GF-D8 (cell line): ENCODE results near the gene EDC3.
A peak's percentile ranks its signal among the peaks of the same experiment; 100 is the strongest.
"Not testable (repeated sequence)": the region's sequence is repeated elsewhere in the genome, so short reads cannot be mapped to it uniquely, and the experiment has no call there.

Source experiments
- DNase-seq: peaks from one replicate; lab custom pipeline; 2025; lab: John Stamatoyannopoulos, UW

EDC3 gene

GRCh38 chr15:74611834-74612233 lies 84.0 kb downstream of the EDC3 start:
- no peak for DNase-seq

- DNase-seq: no peak
Measured at GRCh38 chr15:74611341-74611740, 84.5 kb downstream of the EDC3 start.

GRCh38 chr15:74610302-74610951 lies 85.4 kb downstream of the EDC3 start:
- no peak for DNase-seq

- DNase-seq: no peak
Measured at GRCh38 chr15:74609938-74610301, 85.9 kb downstream of the EDC3 start.

- no peak for DNase-seq
Measured at GRCh38 chr15:74608786-74609185, 87.0 kb downstream of the EDC3 start.

GRCh38 chr15:74605795-74606150 lies 90.1 kb downstream of the EDC3 start:
- no peak for DNase-seq

- no peak for DNase-seq
Measured at GRCh38 chr15:74604983-74605794, 90.6 kb downstream of the EDC3 start.

GRCh38 chr15:74603789-74604705 lies 91.8 kb downstream of the EDC3 start:
- DNase-seq: no peak

GRCh38 chr15:74603026-74603788 lies 92.6 kb downstream of the EDC3 start:
- no peak for DNase-seq

- no peak for DNase-seq
Measured at GRCh38 chr15:74599156-74599555, 96.7 kb downstream of the EDC3 start.

- peak; percentile 52 for DNase-seq
Measured at GRCh38 chr15:74598126-74598842, 97.5 kb downstream of the EDC3 start.

- not testable (repeated sequence) for DNase-seq
Measured at GRCh38 chr15:74597146-74597705, 98.6 kb downstream of the EDC3 start.

- not testable (repeated sequence) for DNase-seq
Measured at GRCh38 chr15:74596736-74597135, 99.1 kb downstream of the EDC3 start.

- DNase-seq: no peak
Measured at GRCh38 chr15:74595271-74595670, 100.6 kb downstream of the EDC3 start.

GRCh38 chr15:74594455-74594854 lies 101.4 kb downstream of the EDC3 start:
- DNase-seq: no peak

GRCh38 chr15:74593122-74593521 lies 102.7 kb downstream of the EDC3 start:
- no peak for DNase-seq

- no peak for DNase-seq
Measured at GRCh38 chr15:74592222-74592621, 103.6 kb downstream of the EDC3 start.

GRCh38 chr15:74589826-74590225 lies 106.0 kb downstream of the EDC3 start:
- no peak for DNase-seq

GRCh38 chr15:74585857-74586256 lies 110.0 kb downstream of the EDC3 start:
- DNase-seq: no peak

- no peak for DNase-seq
Measured at GRCh38 chr15:74585191-74585590, 110.6 kb downstream of the EDC3 start.

GRCh38 chr15:74584779-74585178 lies 111.0 kb downstream of the EDC3 start:
- DNase-seq: no peak
